ENCODE results near the gene SEMA3B.

- TF ChIP-seq ZNF121 (tag by site-specific recombination; IDR thresholded peaks at IDR 0.05) (no peak), ZNF280C (tag by site-specific recombination; IDR thresholded peaks at IDR 0.05) (no peak), ZNF426 (tag by site-specific recombination; IDR thresholded peaks at IDR 0.05) (no peak), REST (tag by site-specific recombination; IDR thresholded peaks at IDR 0.05) (no peak), ZNF202 (tag by site-specific recombination; IDR thresholded peaks at IDR 0.05; ENCODE audit: borderline replicate concordance) (no peak), CTCF (tag by site-specific recombination; IDR thresholded peaks at IDR 0.05) (no peak), ZNF416 (tag by site-specific recombination; IDR thresholded peaks at IDR 0.05) (no peak), SALL2 (tag by site-specific recombination; IDR thresholded peaks at IDR 0.05; ENCODE audit: borderline replicate concordance) (no peak)
Measured at GRCh38 chr3:50314342-50314741, 45.4 kb downstream of the SEMA3B start.
